Activated CD4-positive, alpha-beta T cell treated with anti-CD3 and anti-CD28 coated beads for 48 hours (primary cell): ENCODE data around the gene CEP85L.

Source experiments
- DNase-seq: peaks from one replicate; pipeline ENCODE4 v3.0.0-alpha.2; 2020

CEP85L gene

GRCh38 chr6:118659513-118660217 lies 8.3 kb upstream of the CEP85L start:
- peak; percentile 33 for DNase-seq

- no peak for DNase-seq
Observed at GRCh38 chr6:118656847-118657451, 5.6 kb upstream of the CEP85L start.

DNA sequence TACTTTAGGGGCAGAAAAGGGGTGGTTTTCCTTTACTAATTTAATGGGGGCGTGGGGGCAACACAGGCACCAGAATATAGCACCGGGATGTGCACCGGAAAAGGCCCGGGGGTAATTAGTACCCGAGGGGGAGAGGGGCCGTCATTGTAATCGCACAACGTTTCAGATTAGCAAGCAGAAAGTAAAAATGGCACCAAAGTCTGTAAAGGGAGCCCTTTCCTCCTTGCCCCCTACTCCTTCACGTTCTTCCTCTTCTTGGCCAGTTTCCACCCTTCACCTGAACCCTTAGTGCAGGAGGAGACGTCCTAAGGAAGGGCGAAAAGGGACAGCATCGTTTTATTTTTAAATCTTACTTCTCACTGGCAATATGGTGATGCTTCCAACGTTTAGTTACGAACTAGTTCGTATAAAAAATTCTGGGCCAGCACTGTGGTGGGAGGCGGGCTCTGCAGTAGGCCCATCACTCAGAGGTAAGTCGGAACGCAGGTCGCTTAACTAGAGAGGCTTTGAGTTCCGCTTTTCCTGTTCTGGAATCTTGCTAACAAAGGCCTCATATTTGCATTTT lies 742 bp upstream of the CEP85L start:
- no peak for DNase-seq

- peak; percentile 60 for DNase-seq
Observed at GRCh38 chr6:118650582-118651281, 659 bp downstream of the CEP85L start.

DNA sequence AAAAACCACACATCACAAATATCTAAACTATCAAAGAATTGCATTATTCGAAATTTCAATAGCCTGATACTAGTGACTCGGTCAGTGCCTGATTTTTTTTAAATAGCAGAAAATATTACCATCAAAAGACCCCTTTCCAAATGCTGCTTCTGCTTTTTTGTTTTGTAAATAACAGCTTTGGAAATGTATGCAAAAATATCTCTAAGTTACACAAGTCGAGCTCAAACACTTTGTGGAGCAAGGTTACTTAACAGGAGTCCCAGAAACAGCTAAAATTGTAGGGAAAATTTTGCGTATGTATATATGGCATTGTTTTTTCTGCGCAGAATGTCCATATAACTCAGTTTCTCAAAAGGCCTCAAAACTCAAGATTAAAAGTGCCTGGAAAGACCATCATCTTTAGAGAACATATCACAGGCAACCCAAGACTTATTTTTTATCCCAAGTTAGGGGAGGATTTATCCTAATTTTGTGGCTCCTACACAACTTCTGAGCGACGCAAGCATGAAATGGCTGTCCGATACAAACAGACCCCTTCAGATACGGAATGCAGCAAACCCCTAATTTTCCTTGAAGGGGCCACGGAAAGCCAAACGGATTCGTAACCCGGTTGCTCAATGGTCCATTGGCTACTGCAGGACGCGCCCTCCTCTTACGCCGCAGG lies 1.3 kb downstream of the CEP85L start:
- DNase-seq: no peak

DNA sequence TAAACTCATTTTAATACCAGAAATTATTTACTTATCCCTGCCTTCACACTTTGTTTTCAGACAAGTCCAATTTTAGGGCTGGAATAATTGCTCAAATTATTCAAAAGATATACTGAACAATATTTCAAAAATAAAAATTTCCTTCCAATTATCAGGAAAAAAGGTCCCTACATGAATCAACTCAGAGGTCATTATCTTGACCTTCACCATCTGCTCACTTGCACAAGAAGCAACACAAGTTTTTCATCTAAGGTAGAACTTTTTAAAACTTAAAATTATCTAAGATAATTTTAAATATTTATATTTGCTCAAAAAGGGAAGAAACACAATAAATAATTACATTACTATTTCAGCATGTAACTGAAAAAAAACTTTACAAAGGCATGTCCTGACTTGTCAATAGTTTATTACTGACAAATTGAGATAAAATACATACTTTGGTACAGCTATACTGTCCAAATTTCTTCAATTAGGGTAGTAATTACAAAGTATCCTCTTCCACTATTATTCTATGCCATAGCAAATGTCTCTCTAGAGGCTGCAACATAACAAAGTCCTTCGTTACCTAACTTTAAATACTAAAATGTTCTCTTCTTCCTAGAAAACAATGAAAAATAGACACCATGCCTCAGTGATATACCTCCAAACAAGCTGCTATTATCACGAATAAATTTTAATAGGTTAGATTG lies 2.4 kb downstream of the CEP85L start:
- no peak for DNase-seq

GRCh38 chr6:118646977-118647376 lies 4.4 kb downstream of the CEP85L start:
- no peak for DNase-seq

GRCh38 chr6:118645395-118645794 lies 6.0 kb downstream of the CEP85L start:
- DNase-seq: no peak

- no peak for DNase-seq
Observed at GRCh38 chr6:118644007-118644406, 7.4 kb downstream of the CEP85L start.

DNA sequence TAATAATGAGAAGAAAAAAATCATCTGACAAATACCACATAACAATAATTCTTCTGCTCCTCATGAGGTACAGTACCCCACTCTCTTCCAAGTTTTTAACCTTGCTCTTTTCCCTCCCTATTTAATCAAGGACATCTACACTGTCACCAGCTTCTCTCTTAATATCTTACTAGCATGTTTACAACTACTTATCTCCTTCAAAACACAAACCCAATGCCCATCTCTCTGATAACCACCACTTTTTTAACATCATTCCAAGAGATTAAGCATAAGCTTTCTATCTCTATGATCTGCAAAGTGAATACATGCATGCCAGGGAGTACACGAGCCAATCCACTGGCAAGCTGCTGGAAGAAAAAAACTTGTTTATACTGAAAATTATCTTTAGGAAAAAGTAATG lies 10.3 kb downstream of the CEP85L start:
- DNase-seq: no peak

DNA sequence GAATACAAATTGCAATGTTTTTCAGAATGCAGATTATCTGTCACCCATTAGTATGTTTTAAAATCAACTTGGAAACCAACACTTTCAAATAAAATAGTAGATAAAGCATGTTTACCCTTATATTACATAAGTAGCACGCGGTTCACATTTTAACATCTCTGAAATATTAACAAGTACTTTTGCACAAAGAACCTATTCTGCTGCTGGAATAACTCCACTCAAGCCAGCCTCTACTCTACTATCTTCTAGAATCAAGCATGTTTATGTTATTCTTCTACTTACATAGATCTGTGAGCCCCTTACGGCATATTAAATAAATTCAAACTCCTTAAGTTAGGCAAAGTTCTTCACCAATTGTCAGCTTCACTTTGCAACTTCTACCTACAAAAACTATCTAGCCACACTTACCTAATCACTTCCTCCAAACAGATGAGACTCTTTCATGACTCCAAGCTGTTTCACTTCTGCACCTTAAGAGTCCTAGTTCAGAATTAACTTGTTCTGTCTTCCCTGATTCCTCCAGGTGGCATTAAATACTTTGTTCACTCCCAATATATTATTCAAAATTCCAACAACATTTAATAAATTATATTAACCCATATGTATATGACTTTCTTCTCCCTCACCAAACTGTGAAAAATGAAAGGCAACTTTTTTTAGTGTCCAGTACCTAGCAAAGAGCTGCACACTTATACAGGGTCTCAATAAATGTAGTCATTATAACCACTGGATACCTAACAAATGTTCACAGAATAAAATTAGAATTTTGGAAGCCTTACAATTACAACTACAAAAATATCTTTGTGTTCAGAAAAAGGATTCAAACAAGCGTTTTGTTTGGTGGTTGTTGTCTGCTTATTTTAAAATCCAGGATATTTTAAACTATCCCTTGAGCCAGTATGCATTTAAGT lies 12.1 kb downstream of the CEP85L start:
- DNase-seq: no peak

DNA sequence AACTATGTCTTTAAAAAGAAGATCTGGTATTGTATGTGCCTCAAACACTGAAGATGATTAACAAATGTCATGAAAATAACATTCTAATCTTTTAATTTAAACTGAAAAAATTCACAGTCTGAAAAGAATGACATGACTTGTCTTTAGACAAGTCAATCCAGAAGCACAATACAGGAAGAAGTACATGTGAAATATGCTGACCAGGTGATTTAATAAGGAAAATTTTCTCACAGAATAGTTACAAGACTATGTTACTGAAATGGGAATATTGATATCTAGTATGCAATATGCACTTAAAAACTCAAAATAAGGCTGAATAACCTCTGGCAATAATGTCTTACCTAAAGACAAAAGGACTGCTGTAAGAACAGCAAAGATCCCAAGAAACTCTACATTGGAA lies 13.1 kb downstream of the CEP85L start:
- no peak for DNase-seq

DNA sequence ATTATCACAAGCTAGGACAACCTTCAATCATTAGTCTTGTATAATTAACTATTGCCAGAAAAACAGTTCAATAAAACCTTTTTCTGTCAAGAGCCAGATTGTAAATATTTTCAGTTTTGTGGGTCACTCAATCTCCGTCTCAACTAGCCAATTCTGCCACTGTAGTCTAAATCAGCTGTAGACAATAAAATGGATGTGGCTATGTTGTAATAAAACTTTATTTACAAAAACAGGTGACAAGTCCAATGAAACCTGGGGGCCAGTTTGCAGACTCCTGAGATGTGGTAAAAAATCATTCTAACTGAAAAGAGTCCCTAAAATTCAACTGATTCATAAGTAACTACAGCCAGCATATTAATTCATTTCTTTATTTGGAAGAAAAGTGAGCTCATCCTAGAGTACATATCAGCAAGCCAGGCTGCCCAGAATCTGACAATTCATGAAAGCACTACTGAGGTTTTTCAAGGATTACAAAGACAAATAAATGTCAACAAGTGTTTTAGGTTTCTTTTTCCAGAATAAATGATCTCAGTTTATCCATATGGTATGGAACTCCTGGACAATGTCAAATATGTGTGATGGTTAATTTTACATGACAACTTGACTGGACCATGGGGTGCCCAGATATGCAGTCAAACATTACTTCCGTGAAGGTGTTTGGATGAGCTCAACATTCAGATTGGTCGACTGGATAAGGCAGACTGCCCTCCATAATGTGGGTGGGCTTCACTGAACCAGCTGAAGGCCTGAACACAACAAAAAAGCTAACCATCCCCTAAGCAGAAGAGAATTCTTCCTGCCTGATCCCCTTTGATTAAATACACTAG lies 15.3 kb downstream of the CEP85L start:
- no peak for DNase-seq

- DNase-seq: peak; percentile 25
Observed at GRCh38 chr6:118632359-118632758, 19.0 kb downstream of the CEP85L start.

DNA sequence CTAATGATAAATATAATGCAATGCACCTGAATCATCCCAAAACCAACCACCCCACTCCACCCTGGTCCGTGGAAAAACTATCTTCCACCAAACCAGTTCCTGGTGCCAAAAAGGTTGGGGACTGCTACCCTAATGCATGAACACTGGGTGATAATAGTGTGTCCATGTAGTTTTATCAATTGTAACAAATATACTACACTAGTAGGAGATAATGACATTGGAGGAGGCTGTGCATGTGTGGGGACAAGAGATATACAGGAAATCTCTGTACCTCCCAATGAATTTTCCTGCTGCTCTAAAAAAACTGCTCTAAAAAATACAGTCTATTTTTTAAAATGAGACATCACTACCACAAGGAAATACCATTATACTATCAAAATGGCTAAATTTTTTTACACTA lies 20.5 kb downstream of the CEP85L start:
- no peak for DNase-seq

- no peak for DNase-seq
Observed at GRCh38 chr6:118630067-118630466, 21.3 kb downstream of the CEP85L start.

DNA sequence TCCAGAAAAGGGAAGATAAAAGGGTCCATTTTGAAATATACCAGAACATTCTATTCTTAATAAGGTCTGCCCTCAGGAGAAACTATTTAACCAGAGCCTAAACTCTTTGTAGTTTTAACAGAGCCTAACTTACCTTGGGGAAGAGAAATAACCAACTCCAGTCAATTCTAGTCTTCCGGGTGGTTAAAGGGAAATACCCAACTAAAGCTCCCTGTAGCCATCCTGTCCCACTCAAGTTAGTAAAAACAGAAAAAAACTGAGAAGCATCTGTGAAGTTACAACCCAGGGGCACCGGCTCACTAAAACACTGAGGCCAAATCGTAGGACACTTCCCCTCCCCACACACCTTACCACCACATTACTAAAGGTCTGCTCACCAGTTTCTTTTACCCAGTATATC lies 23.7 kb downstream of the CEP85L start:
- DNase-seq: no peak

DNA sequence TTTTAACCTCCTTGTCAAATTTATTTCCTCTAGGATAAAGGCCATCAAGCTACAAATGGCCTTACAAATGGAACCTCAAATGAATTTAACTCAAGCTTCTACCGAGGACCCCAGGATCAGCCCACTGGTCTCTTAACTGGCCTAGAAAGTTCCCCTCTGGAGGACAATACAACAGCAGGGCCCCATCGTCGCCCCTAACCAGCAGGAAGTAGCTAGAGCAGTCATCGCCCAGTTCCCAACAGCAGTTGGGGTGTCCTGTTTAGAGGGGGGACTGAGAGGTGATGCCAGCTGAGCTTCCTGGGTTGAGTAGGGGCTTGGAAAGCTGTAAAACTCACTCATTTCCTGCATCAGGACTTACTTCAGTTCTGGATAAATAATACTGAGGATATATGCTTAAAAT lies 25.6 kb downstream of the CEP85L start:
- peak; percentile 11 for DNase-seq

DNA sequence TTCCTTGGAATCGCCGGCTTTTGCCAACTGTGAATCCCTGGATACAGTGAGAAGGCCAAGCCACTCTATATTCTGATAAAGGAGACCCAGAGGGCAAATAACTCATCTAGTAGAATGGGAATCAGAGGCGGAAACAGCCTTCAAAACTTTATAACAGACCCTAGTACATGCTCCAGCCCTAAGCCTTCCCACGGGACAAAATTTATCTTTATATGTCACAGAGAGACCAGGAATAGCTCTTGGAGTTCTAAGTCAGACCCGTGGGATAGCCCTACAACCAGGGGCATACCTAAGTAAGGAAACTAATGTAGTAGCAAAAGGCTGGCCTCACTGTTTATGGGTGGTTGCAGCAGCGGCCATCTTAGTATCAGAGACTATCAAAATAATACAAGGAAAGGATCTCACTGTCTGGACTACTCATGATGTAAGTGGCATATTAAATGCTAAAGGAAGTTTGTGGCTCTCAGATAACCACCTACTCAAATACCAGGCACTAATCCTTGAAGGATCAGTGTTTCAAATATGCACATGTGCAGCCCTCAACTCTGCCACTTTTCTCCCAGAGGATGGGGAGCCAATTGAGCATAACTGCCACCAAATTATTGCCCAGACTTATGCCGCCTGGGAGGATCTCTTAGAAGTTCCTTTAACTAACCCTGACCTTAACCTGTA lies 29.5 kb downstream of the CEP85L start:
- DNase-seq: no peak

DNA sequence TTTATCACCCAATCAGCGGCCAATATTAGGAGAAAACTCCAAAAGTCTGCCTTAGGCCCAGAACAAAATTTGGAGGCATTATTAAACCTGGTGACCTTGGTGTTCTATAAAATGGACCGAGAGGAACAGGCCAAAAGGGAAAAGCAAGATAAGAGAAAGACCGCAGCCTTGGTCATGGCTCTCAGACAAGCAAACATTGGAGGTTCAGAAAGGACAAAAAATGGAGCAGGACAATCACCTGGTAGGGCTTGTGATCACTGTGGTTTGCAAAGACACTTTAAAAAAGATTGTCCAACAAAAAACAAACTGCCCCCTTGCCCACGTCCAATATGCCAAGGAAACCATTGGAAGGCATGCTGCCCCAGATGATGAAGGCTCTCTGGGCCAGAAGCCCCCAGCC lies 31.2 kb downstream of the CEP85L start:
- DNase-seq: no peak
